GM12875 (cell line): ENCODE results near the gene KTN1.

ENCODE experiments used
- H3K4me3 ChIP-seq: one replicate; pipeline ENCODE4 v1.5.1; 2011; ENCODE audit warnings: low read depth, low read length, control low read depth
- TF ChIP-seq, protein P1 (sequence below): IDR thresholded peaks from 2 replicates; pipeline ENCODE4 v1.5.1; 2011; ENCODE audit warnings: low read depth, mild to moderate bottlenecking, control low read depth, inconsistent platforms, low read length, moderate library complexity, borderline replicate concordance; ENCODE audit not compliant: insufficient read depth

The KTN1 gene

DNA sequence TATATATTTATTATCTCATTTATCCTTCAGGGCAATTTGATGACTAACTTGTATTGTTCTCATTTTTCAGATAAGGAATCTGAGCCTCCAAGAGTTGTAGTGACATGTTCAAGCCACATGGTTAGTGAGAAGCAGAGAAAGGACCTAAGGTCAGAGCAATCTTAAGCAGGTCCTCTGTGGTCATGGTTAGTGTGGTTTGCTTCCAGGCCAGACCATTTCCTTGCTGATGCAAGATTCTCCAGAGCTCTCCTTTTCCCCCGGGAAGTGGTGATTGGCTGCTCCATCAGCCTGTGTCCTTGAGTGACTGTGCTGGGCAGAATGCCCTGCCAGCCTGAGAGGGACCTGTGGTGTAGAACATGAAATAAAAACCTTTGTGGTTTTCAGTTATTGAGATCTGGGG, 141.3 kb downstream of the KTN1 start:
- TF ChIP-seq, protein P1, sequence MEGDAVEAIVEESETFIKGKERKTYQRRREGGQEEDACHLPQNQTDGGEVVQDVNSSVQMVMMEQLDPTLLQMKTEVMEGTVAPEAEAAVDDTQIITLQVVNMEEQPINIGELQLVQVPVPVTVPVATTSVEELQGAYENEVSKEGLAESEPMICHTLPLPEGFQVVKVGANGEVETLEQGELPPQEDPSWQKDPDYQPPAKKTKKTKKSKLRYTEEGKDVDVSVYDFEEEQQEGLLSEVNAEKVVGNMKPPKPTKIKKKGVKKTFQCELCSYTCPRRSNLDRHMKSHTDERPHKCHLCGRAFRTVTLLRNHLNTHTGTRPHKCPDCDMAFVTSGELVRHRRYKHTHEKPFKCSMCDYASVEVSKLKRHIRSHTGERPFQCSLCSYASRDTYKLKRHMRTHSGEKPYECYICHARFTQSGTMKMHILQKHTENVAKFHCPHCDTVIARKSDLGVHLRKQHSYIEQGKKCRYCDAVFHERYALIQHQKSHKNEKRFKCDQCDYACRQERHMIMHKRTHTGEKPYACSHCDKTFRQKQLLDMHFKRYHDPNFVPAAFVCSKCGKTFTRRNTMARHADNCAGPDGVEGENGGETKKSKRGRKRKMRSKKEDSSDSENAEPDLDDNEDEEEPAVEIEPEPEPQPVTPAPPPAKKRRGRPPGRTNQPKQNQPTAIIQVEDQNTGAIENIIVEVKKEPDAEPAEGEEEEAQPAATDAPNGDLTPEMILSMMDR, result no peak
- H3K4me3 ChIP-seq, result no peak overlapping the region

GRCh38 chr14:55722054-55722453, 142.0 kb downstream of the KTN1 start:
- H3K4me3 ChIP-seq, result no peak overlapping the region
- TF ChIP-seq, protein P1, result no peak

GRCh38 chr14:55724736-55725135, 144.7 kb downstream of the KTN1 start:
- no peak overlapping the region for H3K4me3 ChIP-seq
- TF ChIP-seq, protein P1, result no peak

GRCh38 chr14:55730592-55731310, 150.7 kb downstream of the KTN1 start:
- no peak overlapping the region for H3K4me3 ChIP-seq
- TF ChIP-seq, protein P1, result no peak

DNA sequence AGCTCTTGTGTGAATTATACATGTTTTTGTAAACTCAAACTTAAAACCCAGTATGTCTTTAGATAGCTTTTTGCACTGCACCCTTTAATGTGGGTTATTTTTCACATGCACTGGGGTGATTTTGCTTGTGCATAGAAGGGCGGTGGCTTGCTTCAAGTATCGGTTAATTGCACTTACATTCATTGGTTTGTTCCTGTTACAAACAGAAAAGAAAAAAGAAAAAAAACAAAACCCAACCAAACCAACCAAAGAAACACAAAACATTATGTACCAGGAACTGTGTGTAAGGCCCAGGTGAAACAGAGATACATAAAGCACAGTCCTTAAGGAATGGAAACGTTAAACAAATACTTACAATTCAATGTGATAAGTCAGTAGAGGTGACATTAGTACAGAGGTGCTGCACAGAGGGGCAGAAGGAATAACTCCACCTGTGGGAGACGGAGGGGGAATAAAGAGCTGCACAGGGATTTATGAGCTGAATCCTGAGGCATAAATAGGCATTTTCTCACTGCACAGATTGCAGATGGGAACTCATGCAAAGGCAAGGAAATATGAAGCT, 151.4 kb downstream of the KTN1 start:
- TF ChIP-seq, protein P1, result no peak
- H3K4me3 ChIP-seq, result no peak overlapping the region

- TF ChIP-seq, protein P1, result peak; percentile 50
- no peak overlapping the region for H3K4me3 ChIP-seq
Observed at GRCh38 chr14:55731881-55732498, 152.0 kb downstream of the KTN1 start.

DNA sequence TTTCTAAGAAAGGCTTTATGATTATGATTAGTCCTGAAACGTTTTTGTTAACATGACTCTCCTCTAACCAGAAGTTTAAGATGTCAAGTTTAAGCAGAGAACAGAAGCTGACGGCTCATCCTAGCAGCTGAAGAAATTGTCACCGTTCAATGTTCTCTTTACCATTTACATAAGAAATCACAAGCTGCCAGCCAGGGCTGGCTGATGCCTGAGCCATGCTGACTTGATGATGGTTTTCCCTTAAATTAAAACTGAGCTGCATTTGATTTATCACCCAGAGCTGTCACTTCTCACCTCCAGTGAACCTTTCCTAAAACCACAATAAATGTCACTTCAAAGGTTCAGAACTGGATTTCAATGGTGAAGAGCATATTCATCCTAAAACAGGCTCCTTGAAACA, 153.6 kb downstream of the KTN1 start:
- TF ChIP-seq, protein P1, result no peak
- no peak overlapping the region for H3K4me3 ChIP-seq
